ENCODE data around the gene ADAMTS10. TPM values are rescaled to one million over a fixed set of nuclear protein-coding genes. Genes with fewer than 3 reads are reported as not detected.

ADAMTS10 gene
- total RNA-seq, 6 experiments from 2014 or later: 5.0 to 12.2 (median 9.3) TPM

DNA sequence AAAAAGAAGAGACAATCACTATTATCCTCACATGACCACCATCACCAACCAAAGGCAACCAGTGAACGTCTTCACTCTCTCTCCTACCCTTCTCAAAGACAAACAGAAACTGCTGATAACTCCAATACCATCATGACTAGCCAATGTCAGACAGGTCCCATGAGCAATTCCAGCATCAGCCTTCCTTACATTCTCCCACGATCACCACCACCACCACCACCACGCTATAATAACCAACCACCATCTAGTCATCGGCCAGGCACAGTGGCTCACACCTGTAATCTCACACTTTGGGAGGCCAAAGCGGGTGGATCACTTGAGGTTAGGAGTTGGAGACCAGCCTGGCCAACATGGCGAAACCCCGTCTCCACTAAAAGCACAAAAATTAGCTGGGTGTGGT lies 37.2 kb downstream of the ADAMTS10 start:
- H3K27me3 ChIP-seq: no peaks in the 10 kb centered on the region
- H3K36me3 ChIP-seq: no peaks in the 10 kb centered on the region
- intact Hi-C loops (cut with DNase I): no loop called here
- H3K9me3 ChIP-seq: no peaks in the 10 kb centered on the region
- ATAC-seq (no peak), DNase-seq (no peak)
- no peak overlapping the region for H3K27ac ChIP-seq
- no peak overlapping the region for H3K4me3 ChIP-seq
- TF ChIP-seq POLR2A (IDR thresholded peaks at IDR 0.05): no peak
- TF ChIP-seq, protein P1, sequence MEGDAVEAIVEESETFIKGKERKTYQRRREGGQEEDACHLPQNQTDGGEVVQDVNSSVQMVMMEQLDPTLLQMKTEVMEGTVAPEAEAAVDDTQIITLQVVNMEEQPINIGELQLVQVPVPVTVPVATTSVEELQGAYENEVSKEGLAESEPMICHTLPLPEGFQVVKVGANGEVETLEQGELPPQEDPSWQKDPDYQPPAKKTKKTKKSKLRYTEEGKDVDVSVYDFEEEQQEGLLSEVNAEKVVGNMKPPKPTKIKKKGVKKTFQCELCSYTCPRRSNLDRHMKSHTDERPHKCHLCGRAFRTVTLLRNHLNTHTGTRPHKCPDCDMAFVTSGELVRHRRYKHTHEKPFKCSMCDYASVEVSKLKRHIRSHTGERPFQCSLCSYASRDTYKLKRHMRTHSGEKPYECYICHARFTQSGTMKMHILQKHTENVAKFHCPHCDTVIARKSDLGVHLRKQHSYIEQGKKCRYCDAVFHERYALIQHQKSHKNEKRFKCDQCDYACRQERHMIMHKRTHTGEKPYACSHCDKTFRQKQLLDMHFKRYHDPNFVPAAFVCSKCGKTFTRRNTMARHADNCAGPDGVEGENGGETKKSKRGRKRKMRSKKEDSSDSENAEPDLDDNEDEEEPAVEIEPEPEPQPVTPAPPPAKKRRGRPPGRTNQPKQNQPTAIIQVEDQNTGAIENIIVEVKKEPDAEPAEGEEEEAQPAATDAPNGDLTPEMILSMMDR (IDR thresholded peaks at IDR 0.05): no peak
- WGBS (ENCODE audit: insufficient coverage, low coverage, low lambda C conversion rate, missing lambda C conversion rate): 52% methylated on average over 4 of the region's 7 CpGs
- H3K4me1 ChIP-seq: no peaks in the 10 kb centered on the region

DNA sequence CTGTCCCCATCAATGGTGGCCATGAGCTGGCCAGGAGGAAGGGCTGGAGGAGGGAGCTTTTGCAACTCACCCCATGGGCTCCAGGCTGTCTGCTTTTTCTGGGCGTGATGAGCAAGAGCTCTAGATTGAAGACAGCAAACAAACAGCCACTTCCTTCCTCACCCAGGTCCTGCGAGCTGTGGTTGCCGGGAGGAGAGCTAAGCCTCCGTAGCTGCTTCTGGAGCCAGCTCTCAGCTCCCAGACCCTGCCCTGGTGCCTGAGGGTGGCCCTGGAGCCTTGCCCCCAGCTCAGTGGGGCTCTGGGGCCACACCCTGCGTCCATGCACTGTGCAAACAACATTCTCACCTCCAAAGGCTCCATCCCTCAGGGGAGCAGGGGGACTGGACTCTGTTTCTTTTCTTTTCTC lies 39.5 kb downstream of the ADAMTS10 start:
- ATAC-seq (peak; percentile 57 to 70 (median 64)), DNase-seq (peak in 2 of 3 donors; percentile 59 to 74)
- peak overlapping the region in 1 of 3 donors; percentile 45 for H3K27ac ChIP-seq
- no peaks in the 10 kb centered on the region for H3K36me3 ChIP-seq
- intact Hi-C loops (cut with DNase I): no loop called here
- no peaks in the 10 kb centered on the region for H3K9me3 ChIP-seq
- WGBS (ENCODE audit: insufficient coverage, low coverage, low lambda C conversion rate, missing lambda C conversion rate): 0% methylated on average over 2 of the region's 5 CpGs
- H3K27me3 ChIP-seq: no peaks in the 10 kb centered on the region
- TF ChIP-seq POLR2A (IDR thresholded peaks at IDR 0.05): no peak
- TF ChIP-seq, protein P1 (IDR thresholded peaks at IDR 0.05): no peak
- H3K4me3 ChIP-seq: peak overlapping the region in 1 of 3 donors; percentile 1
- no peaks in the 10 kb centered on the region for H3K4me1 ChIP-seq

DNA sequence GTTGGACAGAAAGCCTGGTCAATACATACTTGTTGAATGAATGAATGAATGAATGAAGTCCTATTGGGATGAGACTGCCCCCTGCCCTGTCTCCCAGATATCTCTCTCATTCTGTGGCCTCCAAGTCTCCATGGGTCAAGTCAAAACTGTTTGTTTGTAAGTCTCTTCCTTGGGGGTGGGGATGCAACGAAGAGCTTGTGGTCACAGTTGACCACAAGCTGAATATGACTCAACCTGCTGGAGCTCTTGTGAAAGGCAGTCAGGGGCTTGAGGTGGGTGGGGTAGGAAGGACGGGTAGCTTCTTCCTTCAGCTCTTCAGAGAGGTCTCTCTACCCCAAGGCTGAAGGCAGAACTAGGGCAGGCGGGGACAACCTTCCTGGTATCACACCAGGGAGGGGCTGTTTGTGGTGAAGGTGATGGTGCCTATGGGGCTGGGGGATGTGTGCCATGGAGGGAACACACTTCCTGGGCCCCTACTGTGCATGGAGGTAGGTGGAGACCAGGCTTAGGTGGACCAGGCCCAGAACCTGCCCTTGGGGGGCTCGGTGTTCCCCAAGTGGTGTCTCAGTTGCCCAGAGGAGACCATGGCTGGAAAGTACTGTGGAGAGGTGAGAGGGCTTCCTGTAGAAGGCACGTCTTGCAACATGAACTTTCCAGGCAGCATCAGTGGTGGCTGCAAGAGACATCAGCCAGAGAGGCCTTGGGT lies 41.3 kb downstream of the ADAMTS10 start:
- Histone ChIP-seq H3K9me3 (no peaks in the 10 kb centered on the region), H3K4me1 (no peaks in the 10 kb centered on the region), H3K27ac (peak overlapping the region in 1 of 3 donors; percentile 34), H3K27me3 (no peaks in the 10 kb centered on the region), H3K36me3 (no peaks in the 10 kb centered on the region), H3K4me3 (no peak overlapping the region)
- TF ChIP-seq, protein P1 (IDR thresholded peaks at IDR 0.05): no peak
- TF ChIP-seq POLR2A (IDR thresholded peaks at IDR 0.05): no peak
- WGBS (ENCODE audit: insufficient coverage, low coverage, low lambda C conversion rate, missing lambda C conversion rate): 25% methylated on average over 1 of the region's 5 CpGs
- DNase-seq: peak; percentile 53 to 70 (median 62)
- peak; percentile 58 to 69 (median 66) for ATAC-seq
- intact Hi-C loops (cut with DNase I): no loop called here

DNA sequence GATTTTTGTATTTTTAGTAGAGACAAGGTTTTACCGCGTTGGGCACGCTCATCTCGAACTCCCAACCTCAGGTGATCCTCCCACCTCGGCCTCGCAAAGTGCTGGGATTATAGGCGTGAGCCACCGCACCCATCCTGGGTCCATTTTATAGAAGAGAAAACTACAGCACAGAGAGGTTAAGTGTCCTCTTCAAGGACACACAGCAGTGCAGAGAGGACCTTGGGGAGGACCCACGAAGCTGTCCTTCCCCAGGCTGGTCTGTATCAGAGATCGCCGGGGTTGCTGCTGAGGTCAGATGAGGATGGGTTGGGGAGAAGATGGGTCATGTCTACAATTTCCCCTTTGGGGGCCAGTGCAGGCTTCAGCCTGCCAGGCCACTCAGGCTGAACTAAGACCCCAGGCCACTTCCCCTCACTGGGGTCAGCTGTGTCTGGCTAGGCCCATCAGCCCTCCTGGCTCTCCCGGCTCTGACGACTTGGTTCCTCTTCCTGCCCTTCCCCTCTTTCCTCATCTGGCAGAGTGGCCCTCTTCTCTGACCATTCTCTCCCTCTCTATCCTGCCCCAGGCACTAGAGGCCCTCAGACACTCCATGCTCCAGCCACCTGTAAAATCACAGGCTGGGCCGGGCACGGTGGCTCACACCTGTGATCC lies 42.9 kb downstream of the ADAMTS10 start:
- peak; percentile 52 to 70 (median 53) for DNase-seq
- peak overlapping the region in 1 of 3 donors; percentile 4 for H3K27ac ChIP-seq
- intact Hi-C loops (cut with DNase I): no loop called here
- H3K9me3 ChIP-seq: no peaks in the 10 kb centered on the region
- TF ChIP-seq, protein P1 (IDR thresholded peaks at IDR 0.05): no peak
- no peak for TF ChIP-seq POLR2A (IDR thresholded peaks at IDR 0.05)
- no peaks in the 10 kb centered on the region for H3K36me3 ChIP-seq
- H3K27me3 ChIP-seq: no peaks in the 10 kb centered on the region
- no peak overlapping the region for H3K4me3 ChIP-seq
- 85% methylated on average over 8 of the region's 15 CpGs for WGBS (ENCODE audit: insufficient coverage, low coverage, low lambda C conversion rate, missing lambda C conversion rate)
- peak; percentile 58 to 68 (median 64) for ATAC-seq
- H3K4me1 ChIP-seq: no peaks in the 10 kb centered on the region

Measured in right lobe of liver (tissue), 6 donors.